ENCODE results near the gene PDE8B. TPM values are rescaled to one million over a fixed set of nuclear protein-coding genes. Genes with fewer than 3 reads are reported as not detected.

PDE8B gene
- total RNA-seq, 1 experiment from 2014 or later: 0.86 TPM

- Mint-ChIP-seq H3K27ac (ENCODE audit: unreplicated experiment) (no peak overlapping the region), H3K36me3 (ENCODE audit: insufficient read depth, unreplicated experiment) (no peaks in the 10 kb centered on the region), H3K9me3 (ENCODE audit: unreplicated experiment) (no peaks in the 10 kb centered on the region), H3K4me1 (ENCODE audit: low read depth, unreplicated experiment) (no peaks in the 10 kb centered on the region), H3K27me3 (ENCODE audit: insufficient read depth, unreplicated experiment) (peaks cover 4% of the 10 kb centered on the region), H3K4me3 (ENCODE audit: unreplicated experiment) (peak overlapping the region; percentile 58)
- no peaks in the 10 kb centered on the region for H3K36me3 ChIP-seq (ENCODE audit: control insufficient read depth, insufficient read depth, low read length)
- CTCF ChIA-PET: interaction anchor here (0.6 kb wide), 2 partner anchors 226 to 227 kb away, joined by 3 to 5 read pairs; no protein-coding TSS in a partner anchor
- TF ChIP-seq, protein P1, sequence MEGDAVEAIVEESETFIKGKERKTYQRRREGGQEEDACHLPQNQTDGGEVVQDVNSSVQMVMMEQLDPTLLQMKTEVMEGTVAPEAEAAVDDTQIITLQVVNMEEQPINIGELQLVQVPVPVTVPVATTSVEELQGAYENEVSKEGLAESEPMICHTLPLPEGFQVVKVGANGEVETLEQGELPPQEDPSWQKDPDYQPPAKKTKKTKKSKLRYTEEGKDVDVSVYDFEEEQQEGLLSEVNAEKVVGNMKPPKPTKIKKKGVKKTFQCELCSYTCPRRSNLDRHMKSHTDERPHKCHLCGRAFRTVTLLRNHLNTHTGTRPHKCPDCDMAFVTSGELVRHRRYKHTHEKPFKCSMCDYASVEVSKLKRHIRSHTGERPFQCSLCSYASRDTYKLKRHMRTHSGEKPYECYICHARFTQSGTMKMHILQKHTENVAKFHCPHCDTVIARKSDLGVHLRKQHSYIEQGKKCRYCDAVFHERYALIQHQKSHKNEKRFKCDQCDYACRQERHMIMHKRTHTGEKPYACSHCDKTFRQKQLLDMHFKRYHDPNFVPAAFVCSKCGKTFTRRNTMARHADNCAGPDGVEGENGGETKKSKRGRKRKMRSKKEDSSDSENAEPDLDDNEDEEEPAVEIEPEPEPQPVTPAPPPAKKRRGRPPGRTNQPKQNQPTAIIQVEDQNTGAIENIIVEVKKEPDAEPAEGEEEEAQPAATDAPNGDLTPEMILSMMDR (IDR thresholded peaks at IDR 0.05; ENCODE audit: insufficient read depth in 1 of 2, low read depth in 1 of 2, low read length in 1 of 2, severe bottlenecking in 1 of 2, unreplicated experiment in 1 of 2): no peak
- no TSS peak for BruUV-seq (replicated peaks)
- no peak overlapping the region for H3K4me3 ChIP-seq (ENCODE audit: low read depth, low read length)
- no peak for DNase-seq
- intact Hi-C loops (cut with micrococcal nuclease; ENCODE audit: unreplicated experiment): no loop called here
- no peaks in the 10 kb centered on the region; the same call in 1 of the 2 replicates for H3K27me3 ChIP-seq (replicated peaks; ENCODE audit: control insufficient read depth, insufficient read depth, low read length)
- H3K9me3 ChIP-seq: no peaks in the 10 kb centered on the region; the same call in 1 of the 2 replicates
- H3K4me1 ChIP-seq: no peaks in the 10 kb centered on the region
- POLR2A ChIA-PET: no interaction called here
These were observed 887 bp upstream of the PDE8B start for GRCh38 chr5:77209495-77210090.

GRCh38 chr5:77210964-77211690 lies 647 bp downstream of the PDE8B start:
- POLR2A ChIA-PET: no interaction called here
- Mint-ChIP-seq H3K27me3 (ENCODE audit: insufficient read depth, unreplicated experiment) (peaks cover 4% of the 10 kb centered on the region), H3K36me3 (ENCODE audit: insufficient read depth, unreplicated experiment) (no peaks in the 10 kb centered on the region), H3K4me1 (ENCODE audit: low read depth, unreplicated experiment) (no peaks in the 10 kb centered on the region), H3K27ac (ENCODE audit: unreplicated experiment) (no peak overlapping the region), H3K4me3 (ENCODE audit: unreplicated experiment) (peak overlapping the region; percentile 20), H3K9me3 (ENCODE audit: unreplicated experiment) (no peaks in the 10 kb centered on the region)
- no TSS peak for BruUV-seq (replicated peaks)
- CTCF ChIA-PET: interaction anchor here (0.6 kb wide), 1 partner anchor 148 kb away, joined by 3 read pairs; no protein-coding TSS in a partner anchor
- H3K9me3 ChIP-seq: no peaks in the 10 kb centered on the region
- intact Hi-C loops (cut with micrococcal nuclease; ENCODE audit: unreplicated experiment): no loop called here
- DNase-seq: no peak
- TF ChIP-seq, protein P1 (IDR thresholded peaks at IDR 0.05; ENCODE audit: insufficient read depth in 1 of 2, low read depth in 1 of 2, low read length in 1 of 2, severe bottlenecking in 1 of 2, unreplicated experiment in 1 of 2): no peak
- H3K4me1 ChIP-seq: no peaks in the 10 kb centered on the region
- H3K36me3 ChIP-seq (ENCODE audit: control insufficient read depth, insufficient read depth, low read length): no peaks in the 10 kb centered on the region
- peak overlapping the region; percentile 18; the same call in 1 of the 2 replicates for H3K4me3 ChIP-seq (ENCODE audit: low read depth, low read length)
- no peaks in the 10 kb centered on the region; the same call in 1 of the 2 replicates for H3K27me3 ChIP-seq (replicated peaks; ENCODE audit: control insufficient read depth, insufficient read depth, low read length)

DNA sequence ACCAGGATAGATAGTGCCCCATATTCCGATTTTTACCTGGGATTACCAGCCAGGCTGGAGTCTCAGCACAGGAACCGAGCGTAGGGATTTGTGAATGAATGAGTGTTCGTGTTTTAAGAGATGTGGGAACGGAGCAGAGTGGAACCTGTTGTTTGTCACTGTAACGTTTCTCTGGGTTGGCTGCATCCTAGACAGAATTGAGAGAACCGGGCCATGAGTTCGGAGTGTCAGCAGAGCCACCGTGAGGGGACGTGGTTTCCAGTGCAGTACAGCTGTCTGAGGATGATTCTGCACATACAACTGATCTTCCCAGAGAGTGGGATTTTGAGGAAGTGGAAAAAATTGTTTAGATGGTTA lies 1.2 kb downstream of the PDE8B start:
- ChIA-PET CTCF (interaction anchor here (0.6 kb wide), 1 partner anchor 148 kb away, joined by 3 read pairs; no protein-coding TSS in a partner anchor), POLR2A (no interaction called here)
- Histone ChIP-seq H3K4me1 (no peaks in the 10 kb centered on the region), H3K27me3 (replicated peaks; ENCODE audit: control insufficient read depth, insufficient read depth, low read length) (no peaks in the 10 kb centered on the region; the same call in 1 of the 2 replicates), H3K36me3 (ENCODE audit: control insufficient read depth, insufficient read depth, low read length) (no peaks in the 10 kb centered on the region), H3K9me3 (no peaks in the 10 kb centered on the region), H3K4me3 (ENCODE audit: low read depth, low read length) (no peak overlapping the region)
- H3K27me3 Mint-ChIP-seq (ENCODE audit: insufficient read depth, unreplicated experiment): peaks cover 4% of the 10 kb centered on the region
- DNase-seq: no peak
- H3K4me3 Mint-ChIP-seq (ENCODE audit: unreplicated experiment): no peak overlapping the region
- no peaks in the 10 kb centered on the region for H3K4me1 Mint-ChIP-seq (ENCODE audit: low read depth, unreplicated experiment)
- intact Hi-C loops (cut with micrococcal nuclease; ENCODE audit: unreplicated experiment): no loop called here
- no peaks in the 10 kb centered on the region for H3K9me3 Mint-ChIP-seq (ENCODE audit: unreplicated experiment)
- BruUV-seq (replicated peaks): no TSS peak
- H3K27ac Mint-ChIP-seq (ENCODE audit: unreplicated experiment): no peak overlapping the region
- H3K36me3 Mint-ChIP-seq (ENCODE audit: insufficient read depth, unreplicated experiment): no peaks in the 10 kb centered on the region
- TF ChIP-seq, protein P1 (IDR thresholded peaks at IDR 0.05; ENCODE audit: insufficient read depth in 1 of 2, low read depth in 1 of 2, low read length in 1 of 2, severe bottlenecking in 1 of 2, unreplicated experiment in 1 of 2): no peak

All from Caco-2 (cell line).